H1 (cell line): ENCODE data around the gene GATD1. TPM values are rescaled to one million over a fixed set of nuclear protein-coding genes. Genes with fewer than 3 reads are reported as not detected.

ENCODE experiments used
- GABPA ChIP-seq: IDR thresholded peaks from 2 replicates; pipeline ENCODE4 v1.6.1; 2011; ENCODE audit warnings: mild to moderate bottlenecking, low read length, moderate library complexity, borderline replicate concordance; ENCODE audit not compliant: insufficient read depth
- JUN ChIP-seq: IDR thresholded peaks from 2 replicates; pipeline ENCODE4 v1.6.1; 2011; ENCODE audit warnings: low read depth, mild to moderate bottlenecking, improper control_type of control experiment, low read length
- KDM4A ChIP-seq: IDR thresholded peaks from one replicate; pipeline ENCODE4 v1.7.1; 2012; ENCODE audit warnings: low read depth, mild to moderate bottlenecking, moderate library complexity, low read length, inconsistent platforms; ENCODE audit not compliant: severe bottlenecking
- POLR2AphosphoS5 ChIP-seq: IDR thresholded peaks from 2 replicates; pipeline ENCODE4 v1.6.1; 2011; ENCODE audit warnings: low read depth, low read length
- RAD21 ChIP-seq, 2 experiments: IDR thresholded peaks in 1 of 2; conservative IDR thresholded peaks in 1 of 2; 2 replicates each; pipeline ENCODE4 v1.6.1; 2011; ENCODE audit warnings: low read depth in 2 of 2, low read length in 2 of 2, improper control_type of control experiment in 1 of 2, inconsistent platforms in 1 of 2, mild to moderate bottlenecking in 1 of 2, moderate library complexity in 1 of 2
- RXRA ChIP-seq: IDR thresholded peaks from 2 replicates; pipeline ENCODE4 v1.6.1; 2011; ENCODE audit warnings: low read depth, mild to moderate bottlenecking, low read length, moderate library complexity; ENCODE audit not compliant: insufficient read depth
- SAP30 ChIP-seq: fragments of 300-600 bp; sonication (generic); IDR thresholded peaks from 2 replicates; pipeline ENCODE4 v1.7.1; 2012; ENCODE audit warnings: low read length, moderate library complexity, mild to moderate bottlenecking, inconsistent platforms; ENCODE audit not compliant: insufficient read depth, insufficient replicate concordance
- TAF7 ChIP-seq: optimal IDR thresholded peaks from 2 replicates; pipeline ENCODE3; 2011; ENCODE audit warnings: low read depth, mild to moderate bottlenecking, inconsistent platforms, low read length, moderate library complexity, borderline replicate concordance
- TCF12 ChIP-seq: IDR thresholded peaks from 2 replicates; pipeline ENCODE4 v1.6.1; 2011; ENCODE audit warnings: low read depth, mild to moderate bottlenecking, low read length
- polyA plus RNA-seq, 7 experiments: library from polyadenylated mRNA; depleted of rRNA in 3 of 7; stranded (reverse) in 5 of 7; unstranded in 2 of 7; fragments of >200 nt in 5 of 7; fragments of 200-250 nt in 2 of 7; gene quantifications; 1 replicate in 5 of 7; 2 replicates in 1 of 7; 4 replicates in 1 of 7; pipeline versions ENCODE4 v1.2.1 to v1.2.3, GENCODE V29; 2011 to 2013; ENCODE audit warnings: missing spikeins in 2 of 7, mixed read lengths in 2 of 7
- total RNA-seq: library from RNA; stranded (reverse); fragmentation: NEBNext Ultra II Directional; extraction: Animal tissue kit (Norgen Biotek cat#: 25700); gene quantifications from 2 replicates; pipeline ENCODE4 v1.2.1, GENCODE V29; 2021
- TF ChIP-seq, protein P1 (sequence below): fragments of 300-600 bp; sonication (generic); IDR thresholded peaks from 2 replicates; pipeline ENCODE4 v1.7.1; 2012; ENCODE audit warnings: low read length, moderate library complexity, mild to moderate bottlenecking, inconsistent platforms; ENCODE audit not compliant: insufficient replicate concordance

Gene GATD1
- total and polyA plus RNA-seq, 2 of the 8 experiments (the other 6 are each of a cell fraction or from before 2014, with no cell fraction given): 47.5 to 54.8 TPM

GRCh38 chr11:720017-720641 lies 57.2 kb downstream of the GATD1 start (continued):
- no peak for TF ChIP-seq POLR2AphosphoS5
- no peak for TF ChIP-seq GABPA
- no peak for TF ChIP-seq KDM4A
- TF ChIP-seq TCF12: no peak
- TF ChIP-seq, protein P1, sequence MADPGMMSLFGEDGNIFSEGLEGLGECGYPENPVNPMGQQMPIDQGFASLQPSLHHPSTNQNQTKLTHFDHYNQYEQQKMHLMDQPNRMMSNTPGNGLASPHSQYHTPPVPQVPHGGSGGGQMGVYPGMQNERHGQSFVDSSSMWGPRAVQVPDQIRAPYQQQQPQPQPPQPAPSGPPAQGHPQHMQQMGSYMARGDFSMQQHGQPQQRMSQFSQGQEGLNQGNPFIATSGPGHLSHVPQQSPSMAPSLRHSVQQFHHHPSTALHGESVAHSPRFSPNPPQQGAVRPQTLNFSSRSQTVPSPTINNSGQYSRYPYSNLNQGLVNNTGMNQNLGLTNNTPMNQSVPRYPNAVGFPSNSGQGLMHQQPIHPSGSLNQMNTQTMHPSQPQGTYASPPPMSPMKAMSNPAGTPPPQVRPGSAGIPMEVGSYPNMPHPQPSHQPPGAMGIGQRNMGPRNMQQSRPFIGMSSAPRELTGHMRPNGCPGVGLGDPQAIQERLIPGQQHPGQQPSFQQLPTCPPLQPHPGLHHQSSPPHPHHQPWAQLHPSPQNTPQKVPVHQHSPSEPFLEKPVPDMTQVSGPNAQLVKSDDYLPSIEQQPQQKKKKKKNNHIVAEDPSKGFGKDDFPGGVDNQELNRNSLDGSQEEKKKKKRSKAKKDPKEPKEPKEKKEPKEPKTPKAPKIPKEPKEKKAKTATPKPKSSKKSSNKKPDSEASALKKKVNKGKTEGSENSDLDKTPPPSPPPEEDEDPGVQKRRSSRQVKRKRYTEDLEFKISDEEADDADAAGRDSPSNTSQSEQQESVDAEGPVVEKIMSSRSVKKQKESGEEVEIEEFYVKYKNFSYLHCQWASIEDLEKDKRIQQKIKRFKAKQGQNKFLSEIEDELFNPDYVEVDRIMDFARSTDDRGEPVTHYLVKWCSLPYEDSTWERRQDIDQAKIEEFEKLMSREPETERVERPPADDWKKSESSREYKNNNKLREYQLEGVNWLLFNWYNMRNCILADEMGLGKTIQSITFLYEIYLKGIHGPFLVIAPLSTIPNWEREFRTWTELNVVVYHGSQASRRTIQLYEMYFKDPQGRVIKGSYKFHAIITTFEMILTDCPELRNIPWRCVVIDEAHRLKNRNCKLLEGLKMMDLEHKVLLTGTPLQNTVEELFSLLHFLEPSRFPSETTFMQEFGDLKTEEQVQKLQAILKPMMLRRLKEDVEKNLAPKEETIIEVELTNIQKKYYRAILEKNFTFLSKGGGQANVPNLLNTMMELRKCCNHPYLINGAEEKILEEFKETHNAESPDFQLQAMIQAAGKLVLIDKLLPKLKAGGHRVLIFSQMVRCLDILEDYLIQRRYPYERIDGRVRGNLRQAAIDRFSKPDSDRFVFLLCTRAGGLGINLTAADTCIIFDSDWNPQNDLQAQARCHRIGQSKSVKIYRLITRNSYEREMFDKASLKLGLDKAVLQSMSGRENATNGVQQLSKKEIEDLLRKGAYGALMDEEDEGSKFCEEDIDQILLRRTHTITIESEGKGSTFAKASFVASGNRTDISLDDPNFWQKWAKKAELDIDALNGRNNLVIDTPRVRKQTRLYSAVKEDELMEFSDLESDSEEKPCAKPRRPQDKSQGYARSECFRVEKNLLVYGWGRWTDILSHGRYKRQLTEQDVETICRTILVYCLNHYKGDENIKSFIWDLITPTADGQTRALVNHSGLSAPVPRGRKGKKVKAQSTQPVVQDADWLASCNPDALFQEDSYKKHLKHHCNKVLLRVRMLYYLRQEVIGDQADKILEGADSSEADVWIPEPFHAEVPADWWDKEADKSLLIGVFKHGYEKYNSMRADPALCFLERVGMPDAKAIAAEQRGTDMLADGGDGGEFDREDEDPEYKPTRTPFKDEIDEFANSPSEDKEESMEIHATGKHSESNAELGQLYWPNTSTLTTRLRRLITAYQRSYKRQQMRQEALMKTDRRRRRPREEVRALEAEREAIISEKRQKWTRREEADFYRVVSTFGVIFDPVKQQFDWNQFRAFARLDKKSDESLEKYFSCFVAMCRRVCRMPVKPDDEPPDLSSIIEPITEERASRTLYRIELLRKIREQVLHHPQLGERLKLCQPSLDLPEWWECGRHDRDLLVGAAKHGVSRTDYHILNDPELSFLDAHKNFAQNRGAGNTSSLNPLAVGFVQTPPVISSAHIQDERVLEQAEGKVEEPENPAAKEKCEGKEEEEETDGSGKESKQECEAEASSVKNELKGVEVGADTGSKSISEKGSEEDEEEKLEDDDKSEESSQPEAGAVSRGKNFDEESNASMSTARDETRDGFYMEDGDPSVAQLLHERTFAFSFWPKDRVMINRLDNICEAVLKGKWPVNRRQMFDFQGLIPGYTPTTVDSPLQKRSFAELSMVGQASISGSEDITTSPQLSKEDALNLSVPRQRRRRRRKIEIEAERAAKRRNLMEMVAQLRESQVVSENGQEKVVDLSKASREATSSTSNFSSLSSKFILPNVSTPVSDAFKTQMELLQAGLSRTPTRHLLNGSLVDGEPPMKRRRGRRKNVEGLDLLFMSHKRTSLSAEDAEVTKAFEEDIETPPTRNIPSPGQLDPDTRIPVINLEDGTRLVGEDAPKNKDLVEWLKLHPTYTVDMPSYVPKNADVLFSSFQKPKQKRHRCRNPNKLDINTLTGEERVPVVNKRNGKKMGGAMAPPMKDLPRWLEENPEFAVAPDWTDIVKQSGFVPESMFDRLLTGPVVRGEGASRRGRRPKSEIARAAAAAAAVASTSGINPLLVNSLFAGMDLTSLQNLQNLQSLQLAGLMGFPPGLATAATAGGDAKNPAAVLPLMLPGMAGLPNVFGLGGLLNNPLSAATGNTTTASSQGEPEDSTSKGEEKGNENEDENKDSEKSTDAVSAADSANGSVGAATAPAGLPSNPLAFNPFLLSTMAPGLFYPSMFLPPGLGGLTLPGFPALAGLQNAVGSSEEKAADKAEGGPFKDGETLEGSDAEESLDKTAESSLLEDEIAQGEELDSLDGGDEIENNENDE: no peak
- TF ChIP-seq RAD21 (IDR thresholded peaks at IDR 0.05 in 1 of 2, conservative IDR thresholded peaks at IDR 0.05 in 1 of 2; ENCODE audit: low read depth in 2 of 2, low read length in 2 of 2): no peak
- TF ChIP-seq JUN: no peak
- no peak for TF ChIP-seq RXRA
- no peak for TF ChIP-seq SAP30
- TF ChIP-seq TAF7: no peak
